NK-92 treated with Interleukin-12 subunit alpha and Interleukin-12 subunit beta, amount 100 ng/mL, for 24 hours (cell line): ENCODE data around the gene S100B.
"Not testable (repeated sequence)": the region's sequence is repeated elsewhere in the genome, so short reads cannot be mapped to it uniquely, and the experiment has no call there.

Experiments used
- DNase-seq: peaks from one replicate; lab custom pipeline; 2025; lab: John Stamatoyannopoulos, UW

Gene S100B

DNA sequence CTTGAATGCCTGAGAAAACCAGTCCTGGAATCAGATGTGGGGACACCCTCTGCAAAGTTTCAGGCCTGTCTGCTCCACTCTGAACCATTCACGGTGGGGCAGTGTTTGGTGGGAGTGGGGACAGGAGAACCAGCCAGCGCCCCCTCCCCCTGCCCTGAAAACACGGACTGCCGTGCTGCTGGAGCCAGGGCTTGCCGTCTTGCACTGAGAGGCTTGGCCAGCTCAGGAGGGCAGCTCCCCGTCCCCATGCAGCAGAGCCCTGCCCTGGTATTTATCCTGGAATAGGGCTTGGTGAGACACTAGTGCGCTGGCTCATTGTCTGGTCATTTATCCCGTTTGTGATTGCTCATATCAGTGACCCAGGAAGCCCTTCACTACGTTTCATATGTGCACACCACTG, 3.9 kb downstream of the S100B start:
- DNase-seq: no peak

DNA sequence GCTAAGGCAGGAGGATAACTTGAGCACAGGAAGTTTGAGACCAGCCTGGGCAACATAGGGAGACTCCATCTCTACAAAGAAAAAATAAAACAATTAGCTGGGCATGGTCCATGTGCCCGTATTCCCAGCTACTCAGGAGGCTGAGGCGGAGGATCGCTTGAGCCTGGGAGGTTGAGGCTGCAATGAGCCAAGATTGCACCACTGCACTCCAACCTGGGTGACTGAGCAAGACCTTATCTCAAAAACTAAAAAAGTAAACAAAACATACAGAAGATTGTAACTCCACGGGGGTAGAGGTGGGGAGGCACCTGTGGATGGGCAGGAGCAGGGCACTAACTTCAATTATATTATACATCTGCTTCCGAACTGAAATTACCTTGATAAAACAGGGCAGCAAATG, 4.6 kb downstream of the S100B start:
- no peak for DNase-seq

DNA sequence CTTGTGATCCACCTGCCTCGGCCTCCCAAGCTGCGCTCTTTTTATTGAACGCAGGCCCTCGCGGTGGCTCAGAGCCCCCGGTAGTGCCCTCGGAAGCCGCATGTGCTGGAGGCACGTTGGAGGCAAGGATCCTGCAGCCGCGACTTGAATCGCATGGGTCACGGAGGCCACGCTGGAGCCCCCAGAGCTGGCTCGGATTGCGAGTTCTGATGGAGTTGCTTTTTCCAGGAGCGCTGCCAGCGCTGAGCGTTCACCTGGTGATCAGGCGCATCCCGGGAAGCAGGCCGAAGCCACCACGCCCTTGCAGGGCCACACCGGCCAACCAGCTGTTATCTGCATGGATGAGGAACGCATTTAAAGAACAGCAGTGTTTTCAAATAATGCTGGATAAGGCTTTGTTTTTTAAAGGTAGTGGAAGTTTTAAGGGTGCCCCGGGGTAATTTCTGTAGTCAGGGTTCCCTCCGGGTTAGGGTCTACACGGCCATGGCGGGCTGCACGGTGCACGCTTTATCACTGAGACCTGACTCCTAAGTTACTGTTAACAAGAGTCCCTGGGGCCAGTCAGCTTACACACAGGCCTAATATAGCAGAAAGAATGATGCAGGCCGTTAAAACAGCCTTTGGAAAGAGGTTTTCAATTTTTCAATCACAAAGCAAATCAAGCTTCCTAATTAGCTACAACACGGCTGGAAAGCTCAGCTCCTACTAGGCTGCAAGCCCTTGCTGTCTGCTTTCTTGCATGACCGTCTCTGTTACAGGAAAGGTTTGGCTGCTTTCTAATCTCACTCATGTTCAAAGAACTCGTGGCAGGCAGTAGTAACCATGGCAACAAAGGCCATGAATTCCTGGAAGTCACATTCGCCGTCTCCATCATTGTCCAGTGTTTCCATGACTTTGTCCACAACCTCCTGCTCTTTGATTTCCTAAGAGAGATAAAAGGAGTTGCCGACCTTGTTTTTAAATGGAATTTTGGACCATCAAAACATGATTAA, 6.0 kb downstream of the S100B start:
- no peak for DNase-seq

DNA sequence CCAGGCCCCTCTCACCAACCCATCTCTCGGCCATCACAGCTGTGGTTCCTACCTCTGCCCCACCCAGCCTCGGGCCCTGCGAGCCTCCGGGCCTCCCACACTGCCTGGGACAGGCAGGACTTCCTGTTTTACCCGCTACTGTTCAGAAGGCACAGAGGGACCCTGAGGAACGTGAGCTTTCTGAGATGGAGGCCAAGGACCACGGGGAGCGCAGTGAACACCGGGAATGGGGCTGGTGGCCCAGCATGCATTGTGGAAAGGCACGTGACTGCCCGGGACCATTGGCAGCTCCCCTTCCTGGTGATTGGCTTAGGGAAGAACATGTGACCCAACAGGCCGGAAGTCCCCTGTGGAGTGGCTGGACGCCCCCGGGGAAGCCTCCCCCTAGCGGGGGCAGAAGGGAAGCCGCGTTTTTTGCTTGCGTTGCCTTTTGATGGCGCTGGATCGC, 7.0 kb downstream of the S100B start:
- DNase-seq: no peak

DNA sequence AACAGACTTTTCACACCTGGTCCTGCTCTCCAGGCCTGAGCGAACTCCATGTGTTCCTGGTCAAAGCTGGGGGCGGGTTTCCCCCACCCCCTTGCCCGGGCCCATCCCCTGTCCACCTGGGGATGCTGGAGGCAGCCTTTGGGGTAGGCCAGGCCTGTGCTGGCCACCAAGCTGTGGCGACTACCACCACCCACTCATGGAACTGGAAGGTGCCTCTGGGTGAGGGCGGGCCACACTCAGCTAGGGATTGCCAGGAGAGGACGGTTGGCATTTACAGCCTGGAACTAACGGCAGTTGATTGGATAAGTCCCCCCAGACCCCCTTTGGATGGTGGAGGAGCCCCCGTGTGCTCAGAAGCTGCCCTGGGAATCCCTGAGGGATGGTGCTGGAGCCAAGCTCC, 7.9 kb downstream of the S100B start:
- DNase-seq: no peak

DNA sequence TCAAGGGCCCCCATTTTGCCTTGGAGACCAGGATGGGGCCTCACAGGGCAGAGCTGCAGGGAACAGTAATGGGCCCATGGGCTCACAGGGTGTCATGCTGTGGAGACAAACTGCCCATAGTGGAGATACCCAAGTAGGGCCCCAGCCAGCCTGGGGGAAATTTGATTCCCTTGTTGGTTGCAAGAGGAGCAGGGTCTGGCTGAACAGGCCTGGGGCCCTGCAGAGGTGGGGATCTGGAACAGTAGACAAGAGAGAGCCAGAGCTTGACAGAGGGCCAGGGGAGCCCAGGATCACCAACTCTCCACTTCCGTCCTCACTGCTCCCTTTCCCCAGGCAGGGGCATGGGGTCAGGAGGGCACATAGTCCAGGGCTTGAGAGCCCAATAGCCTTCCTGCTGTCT, 8.7 kb downstream of the S100B start:
- DNase-seq: no peak

DNA sequence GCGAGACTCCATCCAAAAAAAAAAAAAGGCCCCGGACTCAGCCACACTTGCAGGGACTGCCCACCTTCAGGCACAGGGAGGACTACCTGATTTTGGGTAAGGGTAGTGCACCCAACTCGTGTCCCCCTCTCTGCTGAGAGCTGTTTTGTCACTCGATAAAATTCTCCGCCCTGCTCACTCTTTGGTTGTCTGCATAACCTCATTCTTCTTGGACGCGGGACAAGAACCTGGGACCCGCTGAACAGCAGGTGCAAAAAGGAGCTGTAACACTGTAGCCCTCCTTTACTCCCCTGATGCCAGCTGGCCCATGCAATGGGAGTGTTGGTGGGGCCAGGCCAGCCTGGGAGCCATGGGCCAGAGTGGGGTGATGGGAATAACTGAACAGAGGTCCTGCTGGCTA, 10.6 kb downstream of the S100B start:
- no peak for DNase-seq

DNA sequence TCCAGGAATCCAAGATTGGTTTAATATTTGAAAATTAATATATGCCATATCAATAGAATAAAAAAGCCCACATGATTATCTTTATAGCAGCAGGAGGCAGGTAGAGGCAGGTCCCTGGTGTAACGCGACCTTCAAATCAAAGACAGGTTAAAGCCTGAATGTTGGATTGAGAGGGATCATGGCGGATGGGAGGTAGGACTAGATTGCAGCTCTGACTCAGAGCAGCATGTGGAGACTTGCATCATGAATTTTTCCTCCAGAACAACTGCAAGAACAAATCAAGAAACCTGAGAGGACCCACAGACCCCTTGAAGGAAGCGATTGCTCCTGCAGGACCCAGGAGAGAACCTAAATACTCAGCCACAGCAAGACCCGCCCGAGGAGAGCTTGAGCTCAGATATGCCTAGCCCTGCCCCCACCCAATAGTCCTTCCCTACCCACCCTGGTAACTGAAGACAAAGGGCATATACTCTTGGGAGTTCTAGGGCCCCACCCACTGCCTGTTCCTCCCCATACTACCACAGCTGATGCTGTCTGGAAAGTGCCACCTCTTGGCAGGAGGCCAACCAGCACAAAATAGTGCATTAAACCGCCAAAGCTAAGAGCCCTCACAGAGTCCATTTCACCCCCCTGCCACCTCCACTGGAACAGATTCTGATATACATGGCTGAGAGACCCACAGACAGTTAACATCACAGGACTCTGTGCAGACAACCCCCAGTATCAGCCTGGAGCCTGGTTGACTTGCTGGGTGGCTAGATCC, 19.5 kb downstream of the S100B start:
- DNase-seq: no peak

DNA sequence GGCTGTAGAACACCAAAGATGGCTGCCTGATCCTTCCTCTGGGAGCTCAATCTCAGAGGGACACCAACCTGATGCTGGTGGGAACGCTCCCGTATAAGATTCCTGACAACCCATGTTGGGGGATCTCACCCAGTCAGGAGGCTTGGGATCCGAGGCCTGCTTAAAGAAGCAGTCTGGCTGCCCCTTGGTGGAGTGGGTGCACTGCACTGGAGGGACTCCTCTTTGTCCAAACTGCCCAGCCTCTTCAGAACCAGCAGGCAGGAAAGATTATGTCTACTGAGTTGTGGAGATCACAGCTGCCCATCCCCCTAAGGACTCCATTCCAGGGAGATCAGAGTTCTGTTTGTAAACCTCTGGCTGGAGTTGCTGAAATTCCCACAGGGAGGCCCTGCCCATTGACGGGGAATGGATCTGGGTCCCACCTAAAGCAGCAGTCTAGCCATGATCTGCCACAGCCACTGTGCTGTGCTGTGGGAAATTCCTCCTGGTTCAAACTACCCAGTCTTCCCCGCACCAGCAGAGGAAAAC, 23.0 kb downstream of the S100B start:
- DNase-seq: no peak

DNA sequence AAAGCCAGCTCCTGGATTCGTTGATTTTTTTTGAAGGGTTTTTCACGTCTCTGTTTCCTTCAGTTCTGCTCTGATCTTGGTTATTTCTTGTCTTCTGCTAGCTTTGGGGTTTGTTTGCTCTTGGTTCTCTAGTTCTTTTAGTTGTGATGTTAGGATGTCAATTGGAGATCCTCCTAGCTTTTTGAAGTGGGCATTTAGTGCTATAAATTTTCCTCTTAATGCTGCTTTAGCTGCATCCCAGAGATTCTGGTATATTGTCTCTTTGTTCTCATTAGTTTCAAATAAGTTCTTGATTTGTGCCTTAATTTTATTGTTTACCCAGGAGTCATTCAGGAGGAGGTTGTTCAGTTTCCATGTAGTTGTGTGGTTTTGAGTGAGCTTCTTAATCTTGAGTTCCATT, 25.5 kb downstream of the S100B start:
- not testable (repeated sequence) for DNase-seq

DNA sequence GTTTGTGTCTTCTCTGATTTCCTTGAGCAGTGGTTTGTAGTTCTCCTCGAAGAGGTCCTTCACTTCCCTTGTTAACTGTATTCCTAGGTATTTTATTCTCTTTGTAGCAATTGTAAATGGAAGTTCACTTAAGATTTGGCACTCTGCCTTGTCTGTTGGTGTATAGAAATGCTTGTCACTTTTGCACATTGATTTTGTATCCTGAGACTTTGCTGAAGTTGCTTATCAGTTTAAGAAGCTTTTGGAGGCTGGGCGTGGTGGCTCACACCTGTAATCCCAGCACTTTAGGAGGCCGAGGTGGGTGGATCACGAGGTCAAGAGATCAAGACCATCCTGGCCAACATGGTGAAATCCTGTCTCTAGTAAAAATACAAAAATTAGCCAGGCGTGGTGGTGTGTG, 27.1 kb downstream of the S100B start:
- not testable (repeated sequence) for DNase-seq

DNA sequence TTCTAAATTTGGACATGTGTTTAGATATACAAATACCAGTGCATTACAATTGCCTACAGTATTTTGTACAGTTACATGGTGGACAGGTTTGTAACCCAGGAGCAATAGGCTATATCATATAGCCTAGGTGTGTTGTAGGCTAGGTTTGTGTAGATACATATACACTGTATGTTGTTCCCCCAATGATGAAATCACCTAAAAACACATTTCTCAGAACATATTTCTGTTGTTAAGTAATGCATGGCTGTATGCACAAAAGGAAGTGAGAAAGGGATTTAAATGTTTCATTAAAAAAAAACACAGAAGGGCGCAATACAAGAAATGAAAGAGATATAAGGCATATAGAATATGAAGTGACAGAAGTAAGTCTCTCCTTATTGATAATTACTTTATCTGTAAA, 32.0 kb downstream of the S100B start:
- no peak for DNase-seq

DNA sequence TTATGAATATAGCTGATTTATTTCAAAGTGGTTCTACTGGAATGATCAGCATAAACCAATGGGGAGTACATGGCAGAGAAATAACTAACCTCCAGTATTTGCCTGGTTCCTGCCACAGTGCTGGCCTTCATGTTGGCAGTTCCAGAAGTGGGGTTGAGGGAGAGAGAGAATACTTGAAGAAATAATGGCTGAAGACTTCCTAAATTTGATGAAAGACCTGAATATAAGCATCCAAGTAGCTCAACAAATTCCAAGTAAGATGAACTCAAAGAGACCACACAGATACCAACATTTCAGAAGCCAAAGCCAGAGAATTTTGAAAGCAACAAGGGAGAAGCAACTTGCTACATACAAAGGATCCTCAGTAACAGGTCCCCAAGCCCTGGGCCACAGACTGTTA, 34.3 kb downstream of the S100B start:
- no peak for DNase-seq

DNA sequence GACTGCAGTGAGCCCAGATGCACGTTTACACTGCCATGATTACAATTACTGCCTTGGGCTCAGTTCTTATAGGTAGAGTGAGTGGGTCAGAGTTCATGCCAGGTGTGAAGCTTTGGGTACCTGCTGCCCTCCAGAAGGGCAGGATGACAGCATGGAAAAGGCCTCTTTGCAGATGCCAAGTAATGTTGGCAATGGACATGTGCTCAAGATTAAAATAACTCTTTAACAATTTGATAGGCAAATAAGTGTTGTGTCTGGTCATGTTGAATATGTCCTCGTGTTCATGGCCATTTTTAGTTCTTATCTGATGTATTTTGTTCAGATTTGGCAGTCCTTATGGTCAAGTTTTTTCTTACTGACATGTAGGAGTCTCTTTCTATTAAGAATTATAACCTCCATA, 34.8 kb downstream of the S100B start:
- no peak for DNase-seq

DNA sequence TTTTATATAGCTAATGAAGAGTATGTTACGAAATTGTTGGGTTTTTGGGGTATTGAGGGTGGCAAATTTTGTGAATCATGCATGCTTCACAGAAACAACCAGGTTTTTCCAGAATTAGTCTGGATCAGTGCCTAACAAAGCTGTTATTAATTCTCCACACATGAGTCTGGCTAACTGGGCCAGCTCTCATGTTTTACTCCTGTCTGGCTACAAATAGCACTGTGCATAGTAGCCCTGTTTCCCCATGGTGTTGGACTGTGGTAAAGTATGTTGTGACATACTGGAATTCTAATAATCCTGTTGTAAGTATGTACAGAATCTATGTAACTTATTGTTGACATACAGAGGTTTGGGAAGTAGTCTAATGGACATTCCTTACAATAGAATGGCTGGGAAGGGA, 35.8 kb downstream of the S100B start:
- DNase-seq: no peak

DNA sequence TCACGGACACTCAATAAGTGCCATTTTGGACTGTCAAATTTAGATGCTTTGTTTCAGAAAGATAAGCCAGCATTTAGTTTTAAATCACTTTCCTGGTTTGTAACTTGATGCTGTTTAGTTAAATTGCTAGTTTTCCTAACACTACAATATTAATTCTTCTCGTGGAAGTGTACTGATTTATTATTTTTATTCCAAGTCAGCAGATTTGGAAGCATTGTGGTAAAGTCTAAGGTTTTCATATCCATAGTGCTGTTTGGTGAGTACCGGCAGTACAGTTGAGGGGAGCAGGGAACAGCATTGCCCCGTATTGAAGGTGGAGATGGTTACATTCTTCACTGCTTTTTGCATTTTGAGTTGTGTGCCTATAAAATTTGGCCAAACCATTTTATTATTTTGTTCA, 36.3 kb downstream of the S100B start:
- DNase-seq: no peak

DNA sequence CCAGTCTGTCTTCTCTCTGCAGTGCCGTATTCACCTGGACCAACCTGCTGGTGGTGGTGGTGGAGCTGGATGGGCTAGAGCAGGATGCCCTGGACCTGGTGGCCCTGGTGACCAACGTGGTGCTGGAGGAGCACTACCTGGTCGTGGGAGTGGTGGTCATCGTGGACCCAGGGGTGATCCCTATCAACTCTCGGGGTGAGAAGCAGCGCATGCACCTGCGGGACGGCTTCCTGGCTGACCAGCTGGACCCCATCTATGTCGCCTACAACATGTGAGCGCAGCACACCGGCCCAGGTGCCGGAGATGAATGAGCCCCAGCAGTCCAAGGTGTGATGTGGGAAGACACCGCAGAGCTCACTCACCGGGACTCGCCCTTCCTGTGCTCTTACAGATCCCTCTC, 37.5 kb downstream of the S100B start:
- DNase-seq: no peak

DNA sequence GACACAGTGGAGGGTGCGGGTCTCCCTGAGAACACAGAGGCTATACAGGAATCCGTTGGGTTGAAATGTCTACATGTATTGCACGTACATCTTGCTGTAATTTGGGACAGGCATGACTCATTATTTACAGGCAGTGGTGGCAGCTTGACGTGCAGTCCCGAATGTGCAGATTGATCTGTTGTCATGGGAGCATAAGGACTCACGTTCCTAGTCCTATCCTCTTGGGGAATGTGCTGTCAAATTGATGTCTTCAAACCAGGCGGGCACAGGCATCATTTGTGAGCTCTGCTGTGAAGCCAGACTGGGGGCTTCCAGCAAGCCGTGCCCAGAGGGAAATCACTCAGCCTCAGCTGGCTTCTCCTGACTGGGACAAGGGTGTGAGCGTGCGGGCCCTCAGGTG, 40.5 kb downstream of the S100B start:
- DNase-seq: no peak

DNA sequence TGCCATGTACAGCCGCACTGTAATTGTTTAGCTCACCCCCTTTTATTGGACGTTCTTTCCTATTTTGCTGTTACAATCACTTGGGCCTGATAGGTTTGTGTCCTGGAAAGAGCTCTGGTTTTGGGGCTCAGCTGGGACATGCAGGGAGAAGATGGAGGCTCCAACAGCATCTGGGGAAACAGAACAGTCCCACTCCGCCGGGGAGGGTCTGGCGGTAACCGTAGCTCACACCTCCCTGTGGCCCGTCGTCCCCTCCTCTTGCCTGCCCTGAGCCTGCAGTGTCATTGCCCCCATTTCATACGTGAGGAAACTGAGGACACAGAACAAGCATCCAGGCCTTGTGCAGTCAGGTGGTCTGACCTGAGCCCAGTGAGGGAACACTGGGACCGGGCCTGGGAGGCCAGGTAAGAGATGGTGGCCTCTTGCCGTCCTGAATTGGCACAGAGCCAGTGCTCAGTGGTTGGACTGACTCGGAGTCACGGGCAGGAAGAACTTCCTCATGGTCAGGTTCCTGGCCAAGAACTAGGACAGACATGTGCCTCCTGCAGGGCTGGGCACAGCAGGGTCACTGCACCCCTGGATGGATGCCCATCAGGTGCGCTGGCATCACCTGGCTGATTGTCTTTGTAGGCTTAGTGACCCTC, 41.8 kb downstream of the S100B start:
- DNase-seq: no peak

DNA sequence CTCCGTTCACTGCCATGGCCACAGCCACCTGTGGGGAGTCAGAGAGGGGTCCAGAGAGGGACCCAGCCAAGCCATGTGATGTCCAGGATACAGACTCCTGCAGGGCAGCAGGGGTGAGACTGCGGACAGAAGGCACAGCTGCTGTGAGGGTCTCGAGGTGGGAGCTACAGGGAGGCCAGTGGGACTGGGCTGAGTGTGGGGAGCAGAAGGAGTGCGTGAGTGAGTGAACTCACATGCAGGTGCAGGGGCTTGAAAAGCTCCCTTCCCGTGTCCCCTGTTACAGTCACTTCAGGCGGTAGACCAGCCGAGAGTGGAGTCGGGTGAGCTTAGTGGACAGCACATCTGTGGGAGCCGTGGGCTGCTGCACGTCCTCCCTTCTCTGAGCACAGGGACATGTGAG, 42.4 kb downstream of the S100B start:
- no peak for DNase-seq

DNA sequence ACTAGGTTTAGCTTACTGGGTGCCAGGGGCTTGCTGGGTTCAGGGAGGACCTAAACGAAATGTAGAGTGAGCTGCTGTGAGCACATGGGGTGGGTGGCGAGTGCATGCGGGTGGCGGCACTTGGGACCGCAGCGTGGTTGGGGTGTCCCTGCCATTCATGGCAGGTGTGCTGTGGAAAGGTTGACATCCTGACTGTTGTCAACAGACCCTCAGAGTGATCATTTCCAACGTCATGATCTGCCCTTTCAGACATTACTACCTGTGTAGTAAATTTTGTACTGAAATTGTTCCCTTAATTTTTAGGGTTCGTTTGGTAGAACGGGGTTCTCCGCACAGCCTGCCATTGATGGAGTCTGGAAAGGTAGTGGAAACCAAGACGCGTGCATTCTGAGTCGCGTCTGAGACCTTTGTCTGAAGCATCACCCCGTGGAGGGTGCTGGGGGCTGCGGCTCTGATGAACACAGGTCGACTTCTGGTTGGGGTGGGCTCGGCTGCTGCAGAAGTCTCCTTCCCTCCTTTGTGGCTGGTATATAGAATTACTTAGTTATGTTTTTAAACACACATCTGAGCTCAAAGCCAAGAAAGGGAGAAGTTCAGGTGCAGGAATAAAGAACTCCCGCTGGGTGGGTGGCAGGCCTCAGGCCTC, 43.3 kb downstream of the S100B start:
- no peak for DNase-seq
